ENCODE measurements around the gene DMPK.

DMPK gene

GRCh38 chr19:45791744-45792469 lies 9.6 kb upstream of the DMPK start:
- Histone ChIP-seq H3K4me3 (ENCODE audit: insufficient read depth, low read length, poor library complexity, severe bottlenecking) (peak overlapping the region; percentile 97), H3K9ac (ENCODE audit: low read length) (peak overlapping the region; percentile 84), H3K27ac (ENCODE audit: low read depth, low read length) (no peak overlapping the region; the same call in 1 of the 2 replicates), H3K27me3 (ENCODE audit: low read length) (no peaks in the 10 kb centered on the region), H2AFZ (ENCODE audit: low read depth, low read length, severe bottlenecking) (peak overlapping the region; percentile 53), H3K9me3 (ENCODE audit: insufficient read depth, low read length) (no peaks in the 10 kb centered on the region), H3K36me3 (ENCODE audit: low read length) (no peaks in the 10 kb centered on the region), H3F3A (ENCODE audit: insufficient read depth) (no peaks in the 10 kb centered on the region), H3K79me2 (ENCODE audit: insufficient read depth, low read length) (peaks cover 10% of the 10 kb centered on the region), H3K4me2 (ENCODE audit: low read depth, low read length, poor library complexity, severe bottlenecking) (peak overlapping the region; percentile 94), H4K20me1 (ENCODE audit: low read depth, low read length) (no peaks in the 10 kb centered on the region), H3K9me2 (replicated peaks; ENCODE audit: insufficient read depth, low read length) (no peaks in the 10 kb centered on the region)
- no peak for TF ChIP-seq CTCF (IDR thresholded peaks at IDR 0.05; ENCODE audit: insufficient read depth, low read length, poor library complexity, severe bottlenecking)
- TF ChIP-seq EZH2phosphoT487 (conservative IDR thresholded peaks at IDR 0.05; ENCODE audit: low read length) = no peak

GRCh38 chr19:45790942-45791341 lies 8.7 kb upstream of the DMPK start:
- no peaks in the 10 kb centered on the region for H3K9me2 ChIP-seq (replicated peaks; ENCODE audit: insufficient read depth, low read length)
- no peaks in the 10 kb centered on the region for H3K36me3 ChIP-seq (ENCODE audit: low read length)
- no peak overlapping the region for H3K4me3 ChIP-seq (ENCODE audit: insufficient read depth, low read length, poor library complexity, severe bottlenecking)
- H3K9me3 ChIP-seq (ENCODE audit: insufficient read depth, low read length) = no peaks in the 10 kb centered on the region
- H3K27me3 ChIP-seq (ENCODE audit: low read length) = no peaks in the 10 kb centered on the region
- H2AFZ ChIP-seq (ENCODE audit: low read depth, low read length, severe bottlenecking) = no peak overlapping the region
- no peak overlapping the region for H3K27ac ChIP-seq (ENCODE audit: low read depth, low read length)
- no peak overlapping the region for H3K9ac ChIP-seq (ENCODE audit: low read length)
- TF ChIP-seq EZH2phosphoT487 (conservative IDR thresholded peaks at IDR 0.05; ENCODE audit: low read length) (no peak), CTCF (IDR thresholded peaks at IDR 0.05; ENCODE audit: insufficient read depth, low read length, poor library complexity, severe bottlenecking) (no peak)
- H3K4me2 ChIP-seq (ENCODE audit: low read depth, low read length, poor library complexity, severe bottlenecking) = peak overlapping the region; percentile 94
- peaks cover 10% of the 10 kb centered on the region for H3K79me2 ChIP-seq (ENCODE audit: insufficient read depth, low read length)
- H3F3A ChIP-seq (ENCODE audit: insufficient read depth) = no peaks in the 10 kb centered on the region
- no peaks in the 10 kb centered on the region for H4K20me1 ChIP-seq (ENCODE audit: low read depth, low read length)

GRCh38 chr19:45789035-45789786 lies 6.9 kb upstream of the DMPK start:
- no peak overlapping the region for H3K9ac ChIP-seq (ENCODE audit: low read length)
- no peak overlapping the region for H3K4me2 ChIP-seq (ENCODE audit: low read depth, low read length, poor library complexity, severe bottlenecking)
- peaks cover 10% of the 10 kb centered on the region for H3K79me2 ChIP-seq (ENCODE audit: insufficient read depth, low read length)
- no peaks in the 10 kb centered on the region for H3F3A ChIP-seq (ENCODE audit: insufficient read depth)
- H4K20me1 ChIP-seq (ENCODE audit: low read depth, low read length) = no peaks in the 10 kb centered on the region
- no peaks in the 10 kb centered on the region for H3K9me2 ChIP-seq (replicated peaks; ENCODE audit: insufficient read depth, low read length)
- no peaks in the 10 kb centered on the region for H3K9me3 ChIP-seq (ENCODE audit: insufficient read depth, low read length)
- H3K4me3 ChIP-seq (ENCODE audit: insufficient read depth, low read length, poor library complexity, severe bottlenecking) = no peak overlapping the region
- no peaks in the 10 kb centered on the region for H3K27me3 ChIP-seq (ENCODE audit: low read length)
- H2AFZ ChIP-seq (ENCODE audit: low read depth, low read length, severe bottlenecking) = no peak overlapping the region
- no peak for TF ChIP-seq CTCF (IDR thresholded peaks at IDR 0.05; ENCODE audit: insufficient read depth, low read length, poor library complexity, severe bottlenecking)
- no peak for TF ChIP-seq EZH2phosphoT487 (conservative IDR thresholded peaks at IDR 0.05; ENCODE audit: low read length)
- no peaks in the 10 kb centered on the region for H3K36me3 ChIP-seq (ENCODE audit: low read length)
- no peak overlapping the region for H3K27ac ChIP-seq (ENCODE audit: low read depth, low read length)
